NT2/D1 (cell line): ENCODE measurements around the gene ARMC9.

Source experiments
- YY1 ChIP-seq: IDR thresholded peaks from 2 replicates; pipeline ENCODE4 v1.6.1; 2011; ENCODE audit not compliant: insufficient read length, insufficient read depth
- ZNF274 ChIP-seq: IDR thresholded peaks from 2 replicates; pipeline ENCODE4 v1.6.1; 2011; ENCODE audit warnings: mild to moderate bottlenecking, low read depth, low read length

DNA sequence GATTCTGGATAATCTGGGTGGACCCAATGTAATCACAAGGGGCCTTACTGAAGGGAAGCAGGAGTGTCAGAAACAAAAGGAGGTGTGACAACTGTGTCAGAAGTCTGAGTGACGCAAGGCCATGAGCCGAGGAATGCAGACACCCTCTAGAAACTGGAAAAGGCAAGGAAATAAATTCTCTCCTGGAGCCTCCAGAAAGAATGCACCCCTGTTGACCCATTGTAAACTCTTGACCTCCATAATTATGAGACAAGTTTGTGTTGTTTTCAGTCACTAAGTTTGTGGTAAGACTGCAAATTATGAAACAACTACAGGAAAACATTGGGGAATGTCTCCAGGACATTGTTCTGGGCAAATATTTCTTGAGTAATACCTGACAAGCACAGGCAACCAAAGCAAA is 149.7 kb downstream of the ARMC9 start:
- no peak for TF ChIP-seq YY1
- TF ChIP-seq ZNF274: no peak
